Testis (tissue), 2 donors: ENCODE data around the gene STIP1.

ENCODE experiments used
- CTCF ChIP-seq, 3 experiments: fragments of 450-650 bp in 2 of 3; fragments of 200-600 bp in 1 of 3; sonication (generic) in 1 of 3; IDR thresholded peaks; one replicate each; pipeline ENCODE4 v1.5.1; 2016 to 2019; ENCODE audit warnings: antibody characterized with exemption in 3 of 3, mild to moderate bottlenecking in 2 of 3, moderate library complexity in 1 of 3
- POLR2A ChIP-seq: fragments of 450-650 bp; IDR thresholded peaks from one replicate; pipeline ENCODE4 v1.6.1; 2017; ENCODE audit warnings: antibody characterized with exemption, mild to moderate bottlenecking, moderate library complexity

- TF ChIP-seq POLR2A (no peak), CTCF (IDR thresholded peaks at IDR 0.05) (no peak)
These were observed 45.9 kb upstream of the STIP1 start for GRCh38 chr11:64140082-64140481.
